GM19395 (cell line): ENCODE measurements around the gene NYNRIN.
A peak's percentile ranks its signal among the peaks of the same experiment; 100 is the strongest.

Experiments used
- ATAC-seq: cut with Tn5 transposase; IDR thresholded peaks from one replicate; pipeline ENCODE4 v1.9.1; 2021; ENCODE audit warnings: mild to moderate bottlenecking, moderate library complexity; ENCODE audit not compliant: unreplicated experiment

NYNRIN gene

DNA sequence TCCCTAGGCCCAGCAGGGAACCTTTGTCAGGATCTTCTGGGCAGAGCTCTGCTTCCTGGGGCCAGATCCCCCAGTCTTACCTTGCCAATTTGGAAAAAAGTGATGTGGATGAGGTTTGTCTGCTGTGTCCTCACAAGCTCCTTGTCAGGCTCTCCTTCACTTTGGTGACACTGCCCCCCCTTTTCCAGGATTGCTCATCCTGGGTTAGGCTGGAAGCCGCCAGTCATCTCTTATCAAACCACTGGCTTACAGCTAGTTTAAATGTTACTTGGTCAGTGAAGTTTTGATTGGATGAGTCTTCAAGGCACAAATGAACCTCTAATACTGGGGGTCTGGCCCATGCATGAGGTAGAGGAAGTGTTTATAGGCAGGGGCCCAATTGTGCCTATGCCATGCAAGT, 15.3 kb downstream of the NYNRIN start:
- no peak for ATAC-seq

DNA sequence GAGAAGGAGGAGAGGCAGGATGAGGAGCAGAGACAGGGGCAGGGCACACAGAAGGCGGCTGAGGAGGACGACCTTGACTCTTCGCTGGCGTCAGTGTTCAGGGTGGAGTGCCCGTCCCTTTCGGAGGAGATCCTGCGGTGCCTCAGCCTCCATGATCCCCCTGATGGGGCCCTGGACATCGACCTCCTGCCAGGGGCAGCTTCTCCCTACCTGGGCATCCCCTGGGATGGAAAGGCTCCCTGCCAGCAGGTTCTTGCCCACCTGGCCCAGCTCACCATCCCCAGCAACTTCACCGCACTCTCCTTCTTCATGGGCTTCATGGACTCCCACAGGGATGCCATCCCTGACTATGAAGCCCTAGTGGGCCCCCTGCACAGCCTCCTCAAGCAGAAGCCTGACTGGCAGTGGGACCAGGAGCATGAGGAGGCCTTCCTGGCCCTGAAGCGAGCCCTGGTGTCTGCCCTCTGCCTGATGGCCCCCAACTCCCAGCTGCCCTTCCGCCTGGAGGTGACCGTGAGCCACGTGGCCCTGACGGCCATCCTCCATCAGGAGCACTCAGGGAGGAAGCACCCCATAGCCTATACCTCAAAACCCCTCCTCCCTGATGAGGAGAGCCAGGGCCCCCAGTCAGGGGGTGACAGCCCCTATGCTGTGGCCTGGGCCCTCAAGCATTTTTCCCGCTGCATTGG, 16.1 kb downstream of the NYNRIN start:
- no peak for ATAC-seq

DNA sequence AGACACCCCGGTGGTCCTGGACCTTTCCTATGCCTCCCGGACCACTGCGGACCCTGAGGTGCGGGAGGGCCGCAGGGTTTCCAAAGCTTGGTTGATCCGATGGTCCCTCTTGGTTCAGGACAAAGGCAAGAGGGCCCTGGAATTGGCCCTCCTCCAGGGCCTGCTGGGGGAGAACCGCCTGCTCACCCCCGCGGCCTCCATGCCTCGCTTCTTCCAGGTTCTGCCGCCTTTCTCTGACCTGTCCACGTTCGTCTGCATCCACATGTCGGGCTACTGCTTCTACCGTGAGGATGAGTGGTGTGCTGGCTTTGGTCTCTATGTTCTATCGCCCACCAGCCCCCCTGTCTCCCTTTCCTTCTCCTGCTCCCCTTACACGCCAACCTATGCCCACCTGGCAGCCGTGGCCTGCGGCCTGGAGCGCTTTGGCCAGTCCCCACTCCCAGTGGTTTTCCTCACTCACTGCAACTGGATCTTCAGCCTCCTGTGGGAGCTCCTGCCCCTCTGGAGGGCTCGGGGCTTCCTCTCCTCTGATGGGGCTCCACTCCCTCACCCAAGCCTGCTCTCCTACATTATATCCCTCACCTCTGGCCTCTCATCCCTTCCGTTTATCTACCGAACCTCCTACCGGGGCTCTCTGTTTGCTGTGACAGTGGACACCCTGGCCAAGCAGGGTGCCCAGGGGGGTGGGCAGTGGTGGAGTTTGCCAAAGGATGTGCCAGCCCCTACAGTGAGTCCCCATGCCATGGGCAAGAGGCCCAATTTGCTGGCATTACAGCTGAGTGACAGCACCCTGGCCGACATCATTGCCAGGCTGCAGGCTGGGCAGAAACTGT, 16.8 kb downstream of the NYNRIN start:
- ATAC-seq = no peak

GRCh38 chr14:24416254-24416931, 17.6 kb downstream of the NYNRIN start:
- ATAC-seq = no peak

DNA sequence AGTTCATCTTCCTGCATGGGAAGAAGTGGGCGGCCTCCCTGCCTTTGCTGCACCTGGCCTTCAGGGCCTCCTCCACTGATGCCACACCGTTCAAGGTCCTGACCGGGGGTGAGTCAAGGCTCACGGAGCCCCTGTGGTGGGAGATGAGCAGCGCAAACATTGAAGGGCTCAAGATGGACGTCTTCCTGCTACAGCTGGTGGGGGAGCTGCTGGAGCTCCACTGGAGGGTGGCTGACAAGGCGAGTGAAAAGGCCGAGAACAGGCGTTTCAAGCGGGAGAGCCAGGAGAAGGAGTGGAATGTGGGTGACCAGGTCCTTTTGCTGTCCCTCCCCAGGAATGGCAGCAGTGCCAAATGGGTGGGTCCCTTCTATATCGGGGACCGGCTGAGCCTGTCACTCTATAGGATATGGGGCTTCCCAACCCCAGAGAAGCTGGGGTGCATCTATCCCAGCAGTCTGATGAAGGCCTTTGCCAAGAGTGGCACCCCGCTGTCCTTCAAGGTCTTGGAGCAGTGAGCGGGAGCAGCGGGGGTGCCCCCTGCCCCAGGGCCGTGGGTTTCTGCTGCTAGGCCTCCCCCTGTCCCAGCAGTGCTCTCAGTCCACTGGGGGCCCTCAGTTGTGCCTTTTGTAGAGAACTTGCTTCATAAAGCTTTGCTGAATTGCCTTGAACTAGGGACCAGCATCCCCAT, 18.3 kb downstream of the NYNRIN start:
- no peak for ATAC-seq

DNA sequence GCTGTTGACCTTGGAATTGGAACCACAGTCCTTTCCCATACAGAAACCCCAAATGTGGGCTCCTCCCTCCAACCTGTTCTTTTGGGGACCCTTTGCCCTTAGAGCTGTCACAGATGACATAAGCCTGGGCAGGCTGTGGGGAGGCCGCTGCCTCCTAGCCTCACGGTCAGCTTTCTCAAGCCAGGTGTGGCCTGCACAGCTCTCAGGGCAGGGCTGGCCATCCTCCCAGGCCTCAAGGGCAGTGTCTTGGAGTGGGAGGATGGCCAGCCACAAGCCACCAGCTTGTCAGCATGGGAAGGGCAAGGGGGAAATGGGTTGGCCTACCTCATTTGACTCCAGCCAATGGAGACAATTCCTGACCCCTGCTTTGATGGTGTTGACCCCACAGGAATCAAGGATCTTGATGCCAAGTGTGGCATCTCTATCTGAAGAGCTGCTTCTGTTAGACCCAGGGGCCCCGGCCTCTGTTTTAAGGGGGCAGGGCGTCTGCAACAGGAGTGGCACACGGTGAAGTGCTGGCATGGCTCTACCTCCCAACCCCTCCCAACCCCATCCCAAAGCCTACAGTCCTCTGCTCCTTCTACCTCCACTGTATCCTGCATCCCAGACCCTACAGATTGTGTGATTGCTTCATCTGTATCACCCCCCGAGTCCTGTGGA, 19.2 kb downstream of the NYNRIN start:
- ATAC-seq = no peak

DNA sequence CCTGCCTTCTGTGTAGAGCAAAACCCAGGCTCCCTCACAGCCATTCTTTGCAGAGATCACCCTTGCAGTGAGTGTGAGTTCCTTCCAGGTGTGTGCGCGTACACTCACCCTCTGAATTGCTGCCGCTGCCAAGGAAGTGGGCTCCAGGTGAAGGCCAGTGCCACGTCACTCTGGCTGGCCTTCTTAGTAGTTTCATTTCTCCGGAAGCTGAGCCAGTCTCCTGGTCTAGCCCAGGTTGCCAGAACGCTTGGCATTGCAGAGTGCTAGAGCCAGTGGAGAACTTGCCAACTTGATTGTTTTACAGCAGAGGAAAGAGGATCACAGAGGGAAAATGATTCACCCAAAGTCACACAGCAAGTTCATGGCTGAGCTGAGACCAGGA, 19.7 kb downstream of the NYNRIN start:
- ATAC-seq = no peak

DNA sequence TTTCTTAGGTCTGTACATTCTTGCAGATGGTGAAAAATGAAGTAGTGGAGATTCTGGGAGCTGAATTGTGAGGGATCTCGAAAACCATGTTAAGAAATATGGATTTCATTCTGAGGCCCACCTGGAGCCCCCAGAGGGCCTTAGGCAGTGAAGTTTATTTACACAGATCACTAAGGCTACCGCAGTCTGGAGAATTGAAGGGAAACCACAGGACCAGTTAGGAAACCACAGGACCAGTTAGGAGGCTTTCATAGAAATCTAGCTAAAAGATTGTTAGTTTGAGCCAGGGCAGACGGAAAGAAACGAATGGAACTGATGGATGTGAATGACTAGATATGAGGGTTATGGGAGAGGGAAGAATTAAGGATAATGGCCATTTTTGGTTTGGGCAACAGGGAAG, 23.5 kb downstream of the NYNRIN start:
- ATAC-seq = no peak

- no peak for ATAC-seq
Observed at GRCh38 chr14:24422694-24423601, 24.1 kb downstream of the NYNRIN start.

GRCh38 chr14:24425704-24426103, 26.9 kb downstream of the NYNRIN start:
- no peak for ATAC-seq

GRCh38 chr14:24426150-24426911, 27.5 kb downstream of the NYNRIN start:
- ATAC-seq = no peak

- no peak for ATAC-seq
Observed at GRCh38 chr14:24426912-24427536, 28.2 kb downstream of the NYNRIN start.

DNA sequence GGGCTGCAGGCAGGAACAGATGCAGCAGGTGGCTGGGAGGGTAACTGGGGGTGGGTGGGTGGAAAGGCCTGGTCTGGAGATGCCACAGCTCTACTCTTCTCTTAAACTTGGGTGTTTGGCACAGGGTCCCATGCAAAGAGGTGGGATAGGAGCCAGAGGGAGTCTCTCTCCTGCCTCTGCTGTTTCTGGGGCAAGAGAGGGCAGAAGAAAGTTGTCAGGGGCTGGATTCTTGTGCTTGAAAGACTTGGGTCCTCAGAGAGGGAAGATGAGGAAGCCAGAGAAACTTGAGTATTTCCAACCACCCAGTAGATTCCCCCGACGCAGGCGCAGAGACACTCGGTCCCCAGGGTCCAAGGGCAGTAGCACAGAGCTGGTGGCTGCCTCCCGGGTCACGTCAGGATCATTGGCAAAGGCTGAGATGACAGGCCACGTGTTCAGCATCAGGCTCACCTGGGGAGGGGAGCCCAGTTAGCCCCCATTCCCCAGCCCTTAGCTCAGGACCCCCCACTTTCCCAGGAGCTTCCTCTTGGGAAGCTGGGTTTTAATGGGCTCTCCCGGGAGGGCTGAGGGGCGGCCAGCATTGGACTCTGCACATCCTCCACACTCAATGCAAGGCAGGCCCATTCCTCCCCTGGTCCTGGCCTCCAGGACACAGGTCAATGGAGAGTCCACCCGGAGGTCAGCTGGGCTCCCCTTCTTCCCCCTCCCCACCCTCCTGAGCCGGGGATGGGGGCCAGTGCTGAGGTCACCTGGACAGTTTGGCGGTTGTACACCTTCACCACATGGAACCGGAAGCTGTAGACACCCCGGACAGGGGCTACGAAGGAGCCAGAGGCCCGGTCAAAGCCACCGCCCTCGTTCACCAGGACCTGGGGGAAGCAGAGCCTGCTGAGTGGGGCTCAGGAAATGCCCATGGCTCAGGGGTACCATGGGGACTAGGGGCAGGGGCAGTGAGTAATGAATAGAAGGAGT, 29.0 kb downstream of the NYNRIN start:
- no peak for ATAC-seq

DNA sequence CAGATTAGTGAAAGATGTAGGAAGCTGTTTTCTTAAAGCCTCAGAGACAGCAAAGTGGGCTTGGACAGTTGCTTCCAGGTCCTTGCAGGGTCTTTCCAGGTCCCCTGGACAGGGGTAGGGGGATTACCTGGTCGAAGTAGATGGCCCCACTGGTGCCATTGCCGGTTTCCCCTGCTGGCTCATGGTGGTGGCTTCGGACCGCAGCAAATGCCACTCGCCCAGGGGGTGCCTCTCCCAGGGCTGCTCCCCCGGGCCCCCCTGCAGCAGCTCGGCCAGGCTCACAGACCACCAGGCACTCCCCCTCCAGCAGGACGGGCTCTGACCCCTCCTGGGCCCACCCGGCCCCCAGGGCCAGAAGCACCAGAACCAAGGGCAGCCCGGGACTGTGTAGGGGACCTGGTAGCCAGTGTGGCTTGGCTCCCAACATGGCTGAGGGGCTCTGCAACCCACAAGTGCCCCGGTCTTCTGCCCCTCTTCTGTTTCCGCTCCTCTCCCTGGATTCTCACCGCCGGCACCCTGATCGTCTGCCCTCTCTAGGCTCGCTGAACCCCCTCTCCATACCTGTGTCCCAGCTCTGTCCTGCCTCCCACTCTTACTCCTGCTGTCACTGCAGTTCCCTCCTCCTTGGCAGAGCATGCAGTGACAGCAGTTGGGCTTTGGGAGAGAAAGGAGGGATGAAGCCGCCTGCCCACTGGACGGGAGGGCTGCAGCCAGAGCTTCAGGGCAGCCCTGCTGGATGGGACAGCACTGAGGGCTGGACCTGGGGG, 30.0 kb downstream of the NYNRIN start:
- ATAC-seq = no peak

DNA sequence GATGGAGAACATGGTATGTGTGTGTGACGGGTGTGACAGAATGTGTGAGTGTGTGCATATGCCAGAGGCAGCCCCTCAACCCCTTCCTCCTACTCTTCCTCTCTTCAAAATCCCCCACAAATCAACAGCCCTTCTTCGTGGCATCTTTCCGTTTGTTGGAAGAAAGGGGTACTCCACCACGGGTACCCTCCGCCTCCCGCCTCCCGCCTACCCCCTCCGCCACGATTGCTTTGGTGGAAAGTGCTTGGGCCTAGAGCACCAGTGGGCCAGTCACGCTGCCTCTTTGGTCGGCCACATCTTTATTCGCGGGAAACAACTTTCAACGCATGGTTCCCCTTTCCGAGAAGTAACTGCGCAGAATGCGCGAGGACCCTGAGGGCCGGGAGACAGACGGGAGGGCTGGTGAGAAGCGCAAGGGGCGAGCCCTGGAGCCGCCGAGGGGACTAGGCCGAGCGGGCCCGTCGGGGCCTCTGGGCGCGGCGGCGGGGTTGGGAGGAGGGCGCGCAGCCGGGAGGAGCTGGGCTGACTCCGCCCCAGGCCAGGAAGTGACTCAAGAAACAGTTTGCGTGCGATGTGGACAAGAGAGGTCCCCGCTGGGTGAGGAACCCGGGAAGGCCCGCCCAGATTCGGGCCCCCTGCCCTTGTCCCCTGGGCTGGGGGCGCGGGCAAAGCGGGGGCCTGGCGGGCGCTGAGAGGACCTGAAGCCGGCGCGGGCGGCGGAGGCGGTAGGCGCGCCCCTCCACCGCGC, 30.8 kb downstream of the NYNRIN start, which contains the start of the genes CBLN3 and KHNYN:
TSS of gene CBLN3 (minus strand) at position 274 of the 748 bp plus-strand sequence. CDS start 614 bp downstream, outside the sequence.
TSS of gene KHNYN (plus strand) at position 560 of the 748 bp plus-strand sequence. CDS start 777 bp downstream, outside the sequence.
- ATAC-seq = peak; percentile 88
